Ovary (tissue), 9 donors: Measurements from ENCODE around the gene RAB3D. TPM values are rescaled to one million over a fixed set of nuclear protein-coding genes. Genes with fewer than 3 reads are reported as not detected.

Experiments used
- DNase-seq, 5 donors: peaks; one replicate each; pipeline ENCODE4 v3.0.0-alpha.2; 2019 to 2020
- H3K27ac ChIP-seq, 2 donors: fragments of 200-600 bp; one replicate each; pipeline versions ENCODE4 v1.5.1 to v1.8.0; 2019 to 2022
- H3K27me3 ChIP-seq: fragments of 200-600 bp; one replicate; pipeline ENCODE4 v1.8.0; 2022
- H3K36me3 ChIP-seq: fragments of 200-600 bp; sonication (generic); one replicate; pipeline ENCODE4 v1.5.1; 2019
- H3K4me1 ChIP-seq: one replicate; pipeline ENCODE4 v1.8.1; 2013; ENCODE audit warnings: mild to moderate bottlenecking, moderate library complexity; ENCODE audit not compliant: insufficient read depth
- H3K4me3 ChIP-seq: fragments of 200-600 bp; sonication (generic); one replicate; pipeline ENCODE4 v1.5.1; 2017
- H3K9me3 ChIP-seq, 2 donors: fragments of 200-600 bp in 1 of 2; sonication (generic) in 1 of 2; one replicate each; pipeline versions ENCODE4 v1.5.1 to v1.8.1; 2013 to 2019; ENCODE audit warnings: mild to moderate bottlenecking in 1 of 2, moderate library complexity in 1 of 2
- EP300 ChIP-seq: sonication (generic); formaldehyde crosslinking; IDR thresholded peaks from one replicate; pipeline ENCODE4 v1.6.1; 2017; ENCODE audit warnings: antibody characterized with exemption
- POLR2A ChIP-seq: fragments of 450-650 bp; IDR thresholded peaks from one replicate; pipeline ENCODE4 v1.6.1; 2017; ENCODE audit warnings: antibody characterized with exemption, mild to moderate bottlenecking, moderate library complexity
- WGBS, 3 donors: extraction: QIAGEN DNeasy Blood & Tissue Kit in 1 of 3; methylation state at CpG; one replicate each; pipeline versions ENCODE4 v1.1.5 to v1.1.7; 2013 to 2017; 5-methylcytosine and 5-hydroxymethylcytosine counted together
- intact Hi-C, 4 donors: fragments of 100-400 bp; cut with DNase I; formaldehyde crosslinking; loops; one replicate each; pipeline versions ENCODE4 v1.11.0 to v1.15.1; 2022 to 2023
- polyA plus RNA-seq, 2 donors: library from polyadenylated mRNA; stranded (reverse); fragments of 200-250 nt in 1 of 2; fragments of 350-450 nt in 1 of 2; fragmentation: Illumina TruSeq in 1 of 2; extraction: RNeasy Lipid Tissue Mini Kit (QIAGEN cat#74804) in 1 of 2; gene quantifications; one replicate each; pipeline ENCODE4 v1.2.3, GENCODE V29; 2013 to 2014
- total RNA-seq, 7 donors: library from RNA; depleted of rRNA in 2 of 7; stranded (reverse); fragments of >200 nt in 2 of 7; fragmentation: NEBNext Ultra II Directional in 3 of 7; extraction: Animal tissue kit (Norgen Biotek cat#: 25700) in 3 of 7; gene quantifications; one replicate each; pipeline versions ENCODE4 v1.1.0 to v1.2.4, GENCODE V29; 2016 to 2023
- TF ChIP-seq, protein P1 (sequence below), 3 donors: fragments of 450-650 bp in 2 of 3; fragments of 200-600 bp in 1 of 3; IDR thresholded peaks; one replicate each; pipeline versions ENCODE4 v1.5.1 to v1.8.0; 2016 to 2022; ENCODE audit warnings: antibody characterized with exemption in 3 of 3, mild to moderate bottlenecking in 1 of 3
- donor health status: DM: no; HTN: no; CAD: no; lungs with moderate emphysema.
- donor health status: DM: no; HTN: no; CAD: no.
- donor health status: Bipolar disorder and iron deficiency.
- donor health status: DM: yes; HTN: yes; CAD: no.
- donor health status: DM: no; HTN: no; CAD: no.
- donor health status: DM: yes; HTN: yes; CAD: no.

RAB3D gene
- total and polyA plus RNA-seq, 9 donors = 4.7 to 27.2 (median 16.5) TPM

DNA sequence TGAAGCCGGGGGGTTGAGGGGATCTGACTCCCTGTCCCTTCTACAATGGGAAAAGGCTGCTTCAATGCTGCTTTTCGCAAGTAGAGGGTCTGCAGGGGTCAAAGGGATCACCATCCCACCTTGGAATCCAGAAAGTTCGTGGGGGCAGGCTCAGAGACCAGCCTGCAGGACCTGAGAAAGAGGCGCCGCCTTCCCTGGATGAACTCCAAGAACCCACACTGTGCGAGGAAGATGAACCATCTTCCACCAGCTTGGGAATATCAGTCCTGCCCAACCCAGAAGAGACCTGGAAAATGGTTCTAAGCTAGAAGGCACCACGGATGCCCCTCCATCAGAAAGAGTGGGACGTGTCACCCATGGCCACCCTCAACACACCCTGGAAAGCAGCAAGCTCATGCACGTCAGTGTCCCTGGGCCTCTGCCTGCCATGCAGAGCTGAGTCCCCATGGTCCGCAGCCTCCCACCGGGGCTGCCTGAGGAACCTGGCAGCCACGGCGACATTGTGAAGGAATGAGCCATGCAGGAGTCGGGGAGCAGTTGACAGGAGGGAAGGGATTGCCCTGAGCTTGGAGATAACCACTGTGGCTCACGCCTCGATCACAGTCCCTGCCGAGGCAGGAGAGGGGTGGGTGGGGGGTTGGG, 14.6 kb downstream of the RAB3D start:
- intact Hi-C loops = no loop called here
- Histone ChIP-seq H3K36me3 (no peaks in the 10 kb centered on the region), H3K4me3 (no peak overlapping the region), H3K4me1 (peaks cover 10% of the 10 kb centered on the region), H3K27me3 (no peaks in the 10 kb centered on the region), H3K27ac (peak overlapping the region in 1 of 2 donors; percentile 64), H3K9me3 (no peaks in the 10 kb centered on the region)
- peak in 2 of 5 donors; percentile 28 to 37 for DNase-seq
- WGBS, 3 donors = 77 to 83% (median 81%) methylated on average over 16 to 17 of the region's 17 CpGs
- TF ChIP-seq POLR2A (no peak), EP300 (no peak)
- TF ChIP-seq, protein P1, sequence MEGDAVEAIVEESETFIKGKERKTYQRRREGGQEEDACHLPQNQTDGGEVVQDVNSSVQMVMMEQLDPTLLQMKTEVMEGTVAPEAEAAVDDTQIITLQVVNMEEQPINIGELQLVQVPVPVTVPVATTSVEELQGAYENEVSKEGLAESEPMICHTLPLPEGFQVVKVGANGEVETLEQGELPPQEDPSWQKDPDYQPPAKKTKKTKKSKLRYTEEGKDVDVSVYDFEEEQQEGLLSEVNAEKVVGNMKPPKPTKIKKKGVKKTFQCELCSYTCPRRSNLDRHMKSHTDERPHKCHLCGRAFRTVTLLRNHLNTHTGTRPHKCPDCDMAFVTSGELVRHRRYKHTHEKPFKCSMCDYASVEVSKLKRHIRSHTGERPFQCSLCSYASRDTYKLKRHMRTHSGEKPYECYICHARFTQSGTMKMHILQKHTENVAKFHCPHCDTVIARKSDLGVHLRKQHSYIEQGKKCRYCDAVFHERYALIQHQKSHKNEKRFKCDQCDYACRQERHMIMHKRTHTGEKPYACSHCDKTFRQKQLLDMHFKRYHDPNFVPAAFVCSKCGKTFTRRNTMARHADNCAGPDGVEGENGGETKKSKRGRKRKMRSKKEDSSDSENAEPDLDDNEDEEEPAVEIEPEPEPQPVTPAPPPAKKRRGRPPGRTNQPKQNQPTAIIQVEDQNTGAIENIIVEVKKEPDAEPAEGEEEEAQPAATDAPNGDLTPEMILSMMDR (IDR thresholded peaks at IDR 0.05) = no peak

DNA sequence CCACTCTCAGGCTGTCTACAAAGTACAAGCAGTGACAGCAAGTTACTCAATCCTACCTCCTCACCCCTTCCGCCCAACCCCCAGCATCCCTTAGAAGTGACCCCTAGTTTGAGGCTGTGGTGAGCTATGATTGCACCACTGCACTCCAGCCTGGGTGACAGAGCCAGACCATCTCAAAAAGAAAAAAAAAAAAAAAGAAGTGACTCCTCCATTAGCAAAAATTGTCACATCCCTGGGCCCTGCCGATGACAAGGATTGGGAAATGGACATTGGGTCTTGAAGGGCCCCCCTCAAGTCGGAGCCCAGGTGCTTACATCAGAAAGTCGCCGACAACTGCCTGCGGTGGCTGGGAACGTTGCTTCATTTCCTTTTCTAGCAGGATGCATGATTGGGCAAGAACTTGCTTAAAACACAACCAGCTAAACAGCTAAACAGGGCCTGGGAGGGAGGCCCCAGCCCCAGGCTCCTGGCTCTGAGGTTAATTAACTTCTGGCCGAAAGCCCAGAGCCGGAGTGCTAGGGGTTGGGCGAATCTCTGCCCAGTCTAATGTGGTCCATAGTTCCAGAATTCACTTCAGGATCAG, 15.3 kb downstream of the RAB3D start:
- Histone ChIP-seq H3K27me3 (no peaks in the 10 kb centered on the region), H3K36me3 (no peaks in the 10 kb centered on the region), H3K9me3 (no peaks in the 10 kb centered on the region), H3K4me1 (peaks cover 10% of the 10 kb centered on the region), H3K4me3 (no peak overlapping the region), H3K27ac (peak overlapping the region in 1 of 2 donors; percentile 64)
- 12 to 20% (median 15%) methylated on average over 10 of the region's 10 CpGs for WGBS, 3 donors
- TF ChIP-seq, protein P1 (IDR thresholded peaks at IDR 0.05) = no peak
- TF ChIP-seq POLR2A (no peak), EP300 (no peak)
- intact Hi-C loops = no loop called here
- peak; percentile 64 to 84 (median 77) for DNase-seq

DNA sequence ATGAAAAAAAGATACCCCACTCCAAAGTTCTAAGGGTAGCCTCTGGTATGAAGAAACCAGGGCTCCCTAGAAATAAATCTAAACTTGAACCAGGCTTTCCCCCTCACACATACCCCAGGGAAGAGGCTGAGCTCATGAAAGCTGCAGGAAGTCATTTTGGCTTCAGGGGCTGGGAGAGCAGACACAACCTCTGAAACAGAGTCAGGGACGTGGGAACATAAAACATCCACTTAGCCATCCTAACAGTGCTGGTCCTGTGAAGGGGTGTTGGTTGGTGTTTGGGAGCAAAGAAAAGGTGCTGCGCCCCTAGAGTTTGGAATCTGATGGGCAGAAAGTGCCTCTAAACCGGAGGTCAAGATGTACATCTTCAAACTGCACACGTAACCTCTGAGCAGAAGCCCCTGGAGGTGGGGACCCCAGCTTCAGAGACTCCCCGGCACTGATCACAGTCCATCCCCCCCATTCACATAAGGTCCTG, 15.8 kb downstream of the RAB3D start:
- intact Hi-C loops = no loop called here
- no peaks in the 10 kb centered on the region for H3K36me3 ChIP-seq

DNA sequence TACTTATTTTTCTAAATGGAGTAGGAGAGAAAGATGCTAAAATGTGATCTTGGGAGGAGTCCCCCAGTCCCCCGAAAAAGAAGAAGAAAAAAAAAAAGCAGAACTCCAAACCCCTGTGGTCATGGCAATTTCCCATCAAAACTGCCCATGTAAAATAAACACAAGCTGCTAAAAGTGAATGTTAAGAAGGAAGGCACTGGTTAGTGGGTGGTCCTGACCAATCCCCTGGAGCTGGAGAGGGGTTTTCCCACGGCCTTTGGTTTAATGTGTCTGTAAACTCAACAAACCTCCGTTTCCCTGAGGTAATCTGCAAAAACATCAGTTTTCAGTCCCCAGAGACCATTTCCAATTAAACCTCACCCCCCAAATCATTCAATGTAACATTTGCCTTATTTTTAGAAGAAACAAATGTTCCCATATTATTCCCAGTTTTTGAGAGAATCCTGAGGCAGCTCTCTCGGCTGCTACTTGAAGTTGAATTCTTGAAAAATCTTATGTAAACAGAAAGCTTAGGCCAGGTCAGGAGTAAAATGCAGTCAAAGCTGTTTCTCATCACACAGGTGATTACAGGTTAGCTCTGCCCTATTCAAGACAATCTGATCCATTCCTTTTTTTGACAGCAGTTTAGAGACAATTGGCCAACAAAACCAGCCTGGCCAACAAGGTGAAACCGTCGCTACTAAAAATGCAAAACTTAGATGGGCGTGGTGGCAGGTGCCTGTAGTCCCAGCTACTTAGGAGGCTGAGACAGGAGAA, 17.0 kb downstream of the RAB3D start:
- intact Hi-C loops = no loop called here
- Histone ChIP-seq H3K4me3 (no peak overlapping the region), H3K27ac (peak overlapping the region in 1 of 2 donors; percentile 40), H3K4me1 (peaks cover 10% of the 10 kb centered on the region), H3K36me3 (no peaks in the 10 kb centered on the region), H3K27me3 (no peaks in the 10 kb centered on the region), H3K9me3 (no peaks in the 10 kb centered on the region)
- 51 to 68% (median 64%) methylated on average over 7 of the region's 7 CpGs for WGBS, 3 donors
- TF ChIP-seq, protein P1 (IDR thresholded peaks at IDR 0.05) = no peak
- no peak for TF ChIP-seq EP300
- no peak for TF ChIP-seq POLR2A
- DNase-seq = no peak

More for the DNA sequence above, 15.8 kb downstream of the RAB3D start:
- peaks cover 10% of the 10 kb centered on the region for H3K4me1 ChIP-seq
- no peak for DNase-seq
- peak overlapping the region in 1 of 2 donors; percentile 64 for H3K27ac ChIP-seq
- 75 to 86% (median 77%) methylated on average over 5 of the region's 5 CpGs for WGBS, 3 donors
- no peaks in the 10 kb centered on the region for H3K9me3 ChIP-seq
- H3K4me3 ChIP-seq = no peak overlapping the region
- TF ChIP-seq, protein P1 (IDR thresholded peaks at IDR 0.05) = no peak
- TF ChIP-seq POLR2A = no peak
- TF ChIP-seq EP300 = no peak
- H3K27me3 ChIP-seq = no peaks in the 10 kb centered on the region
